ENCODE results near the gene C19orf25. TPM values are rescaled to one million over a fixed set of nuclear protein-coding genes. Genes with fewer than 3 reads are reported as not detected.
"Not testable (repeated sequence)": the region's sequence is repeated elsewhere in the genome, so short reads cannot be mapped to it uniquely, and the experiment has no call there.

C19orf25 gene
- total RNA-seq, 2 experiments from 2014 or later = 24.4 to 26.9 TPM

- intact Hi-C loops (cut with micrococcal nuclease) = no loop called here
- CTCF ChIA-PET = no interaction called here
These were observed 41.3 kb upstream of the C19orf25 start for GRCh38 chr19:1520203-1520780.

GRCh38 chr19:1519802-1520201, 40.8 kb upstream of the C19orf25 start:
- intact Hi-C loops (cut with micrococcal nuclease); H3K4me3 Mint-ChIP-seq; H3K27ac Mint-ChIP-seq; POLR2A ChIA-PET; CTCF ChIA-PET; DNase-seq; H3K4me1 Mint-ChIP-seq (ENCODE audit: low read depth); H3K9me3 Mint-ChIP-seq; H3K36me3 Mint-ChIP-seq: not testable (repeated sequence)
- H3K27me3 Mint-ChIP-seq = peaks cover 15% of the 10 kb centered on the region

More at GRCh38 chr19:1520203-1520780, 41.3 kb upstream of the C19orf25 start:
- Mint-ChIP-seq H3K4me3 (no peak overlapping the region), H3K36me3 (no peaks in the 10 kb centered on the region), H3K4me1 (ENCODE audit: low read depth) (peaks cover 7% of the 10 kb centered on the region), H3K27me3 (peaks cover 19% of the 10 kb centered on the region), H3K9me3 (no peaks in the 10 kb centered on the region), H3K27ac (no peak overlapping the region)
- DNase-seq = no peak
- POLR2A ChIA-PET = no interaction called here

- Mint-ChIP-seq H3K4me3 (no peak overlapping the region), H3K4me1 (ENCODE audit: low read depth) (no peaks in the 10 kb centered on the region), H3K27me3 (peaks cover 10% of the 10 kb centered on the region), H3K27ac (no peak overlapping the region), H3K9me3 (no peaks in the 10 kb centered on the region), H3K36me3 (no peaks in the 10 kb centered on the region)
- ChIA-PET CTCF (no interaction called here), POLR2A (no interaction called here)
- DNase-seq = no peak
- intact Hi-C loops (cut with micrococcal nuclease) = no loop called here
These were observed 39.5 kb upstream of the C19orf25 start for GRCh38 chr19:1518471-1518870.

GRCh38 chr19:1516395-1516753, 37.4 kb upstream of the C19orf25 start:
- Mint-ChIP-seq H3K9me3 (no peaks in the 10 kb centered on the region), H3K27me3 (peaks cover 3% of the 10 kb centered on the region), H3K27ac (no peak overlapping the region), H3K4me3 (no peak overlapping the region), H3K4me1 (ENCODE audit: low read depth) (peaks cover 3% of the 10 kb centered on the region), H3K36me3 (no peaks in the 10 kb centered on the region)
- intact Hi-C loops (cut with micrococcal nuclease) = no loop called here
- POLR2A ChIA-PET = no interaction called here
- no peak for DNase-seq
- CTCF ChIA-PET = no interaction called here

- Mint-ChIP-seq H3K27ac (no peak overlapping the region), H3K36me3 (no peaks in the 10 kb centered on the region), H3K27me3 (peaks cover 3% of the 10 kb centered on the region), H3K4me1 (ENCODE audit: low read depth) (peaks cover 3% of the 10 kb centered on the region), H3K4me3 (no peak overlapping the region), H3K9me3 (no peaks in the 10 kb centered on the region)
- intact Hi-C loops (cut with micrococcal nuclease) = loop anchor here (5.0 kb wide), 3 partner anchors 38 to 238 kb away; partner anchors contain the start of genes C19orf25 and FAM174C
- POLR2A ChIA-PET = no interaction called here
- no peak for DNase-seq
- CTCF ChIA-PET = interaction anchor here (0.9 kb wide), 2 partner anchors 71 to 271 kb away, joined by 3 read pairs; no protein-coding TSS in a partner anchor
These were observed 36.1 kb upstream of the C19orf25 start for GRCh38 chr19:1514986-1515721.

GRCh38 chr19:1514295-1514661, 35.3 kb upstream of the C19orf25 start:
- CTCF ChIA-PET = interaction anchor here (0.5 to 0.9 kb wide), 3 partner anchors 64 to 270 kb away, joined by 3 to 4 read pairs (median 3); partner anchors contain the start of gene APC2
- no peaks in the 10 kb centered on the region for H3K9me3 Mint-ChIP-seq
- H3K27ac Mint-ChIP-seq = no peak overlapping the region
- intact Hi-C loops (cut with micrococcal nuclease) = loop anchor here (5.0 kb wide), 3 partner anchors 37 to 237 kb away; partner anchors contain the start of genes C19orf25 and FAM174C
- peak overlapping the region; percentile 39 for H3K4me3 Mint-ChIP-seq
- POLR2A ChIA-PET = no interaction called here
- peaks cover 3% of the 10 kb centered on the region for H3K4me1 Mint-ChIP-seq (ENCODE audit: low read depth)
- no peaks in the 10 kb centered on the region for H3K36me3 Mint-ChIP-seq
- no peak for DNase-seq
- peaks cover 3% of the 10 kb centered on the region for H3K27me3 Mint-ChIP-seq

GRCh38 chr19:1513499-1514294, 34.7 kb upstream of the C19orf25 start:
- DNase-seq = peak; percentile 81
- no peaks in the 10 kb centered on the region for H3K36me3 Mint-ChIP-seq
- ChIA-PET POLR2A (interaction anchor here (0.6 kb wide), 1 partner anchor 27 kb away, joined by 3 read pairs; no protein-coding TSS in a partner anchor), CTCF (interaction anchor here (0.5 kb wide), 1 partner anchor 64 kb away, joined by 4 read pairs; the partner anchor contains the start of gene APC2)
- no peak overlapping the region for H3K27ac Mint-ChIP-seq
- intact Hi-C loops (cut with micrococcal nuclease) = loop anchor here (5.0 kb wide), 3 partner anchors 36 to 236 kb away; partner anchors contain the start of genes C19orf25 and FAM174C
- no peaks in the 10 kb centered on the region for H3K9me3 Mint-ChIP-seq
- H3K4me3 Mint-ChIP-seq = peak overlapping the region; percentile 39
- peaks cover 4% of the 10 kb centered on the region for H3K4me1 Mint-ChIP-seq (ENCODE audit: low read depth)
- peaks cover 3% of the 10 kb centered on the region for H3K27me3 Mint-ChIP-seq

GRCh38 chr19:1512671-1513498, 33.9 kb upstream of the C19orf25 start, which contains the start of gene ADAMTSL5:
Gene ADAMTSL5, minus strand, starts transcription at chr19:1513019. Its CDS starts 2,076 bp downstream, at chr19:1510943.
- peak; percentile 80 for DNase-seq
- ChIA-PET POLR2A (no interaction called here), CTCF (no interaction called here)
- Mint-ChIP-seq H3K27ac (no peak within 1 kb of the TSS), H3K9me3 (no peaks in the 10 kb centered on the region), H3K4me3 (peak within 1 kb of the TSS; percentile 69), H3K4me1 (ENCODE audit: low read depth) (peaks cover 6% of the 10 kb centered on the region), H3K27me3 (peaks cover 3% of the 10 kb centered on the region), H3K36me3 (no peaks in the 10 kb centered on the region)
- intact Hi-C loops (cut with micrococcal nuclease) = loop anchor here (5.0 kb wide), 3 partner anchors 36 to 236 kb away; partner anchors contain the start of genes C19orf25 and FAM174C

GRCh38 chr19:1511318-1512317, 32.6 kb upstream of the C19orf25 start:
- Mint-ChIP-seq H3K36me3 (no peaks in the 10 kb centered on the region), H3K4me1 (ENCODE audit: low read depth) (peaks cover 10% of the 10 kb centered on the region), H3K9me3 (no peaks in the 10 kb centered on the region), H3K4me3 (peak overlapping the region; percentile 69), H3K27me3 (peaks cover 3% of the 10 kb centered on the region), H3K27ac (no peak overlapping the region)
- ChIA-PET CTCF (no interaction called here), POLR2A (no interaction called here)
- peak; percentile 19 for DNase-seq
- intact Hi-C loops (cut with micrococcal nuclease) = loop anchor here (5.0 kb wide), 3 partner anchors 34 to 234 kb away; partner anchors contain the start of genes C19orf25 and FAM174C

GRCh38 chr19:1510807-1511206, 31.8 kb upstream of the C19orf25 start:
- ChIA-PET CTCF (no interaction called here), POLR2A (no interaction called here)
- H3K27ac Mint-ChIP-seq = no peak overlapping the region
- H3K4me3 Mint-ChIP-seq = no peak overlapping the region
- H3K36me3 Mint-ChIP-seq = no peaks in the 10 kb centered on the region
- H3K9me3 Mint-ChIP-seq = no peaks in the 10 kb centered on the region
- no peak for DNase-seq
- peaks cover 10% of the 10 kb centered on the region for H3K4me1 Mint-ChIP-seq (ENCODE audit: low read depth)
- H3K27me3 Mint-ChIP-seq = peaks cover 1% of the 10 kb centered on the region
- intact Hi-C loops (cut with micrococcal nuclease) = loop anchor here (5.0 kb wide), 3 partner anchors 34 to 234 kb away; partner anchors contain the start of genes C19orf25 and FAM174C

All from activated CD4-positive, alpha-beta memory T cell treated with anti-CD3 and anti-CD28 coated beads for 36 hours (primary cell).